ENCODE measurements around the gene KLHL2. TPM values are rescaled to one million over a fixed set of nuclear protein-coding genes. Genes with fewer than 3 reads are reported as not detected.
"Not testable (repeated sequence)": the region's sequence is repeated elsewhere in the genome, so short reads cannot be mapped to it uniquely, and the experiment has no call there.

Gene KLHL2
- total and polyA plus RNA-seq, 9 of the 15 experiments (the other 6 are each of a cell fraction or from before 2014, with no cell fraction given): 2.5 to 11.3 (median 6.1) TPM

DNA sequence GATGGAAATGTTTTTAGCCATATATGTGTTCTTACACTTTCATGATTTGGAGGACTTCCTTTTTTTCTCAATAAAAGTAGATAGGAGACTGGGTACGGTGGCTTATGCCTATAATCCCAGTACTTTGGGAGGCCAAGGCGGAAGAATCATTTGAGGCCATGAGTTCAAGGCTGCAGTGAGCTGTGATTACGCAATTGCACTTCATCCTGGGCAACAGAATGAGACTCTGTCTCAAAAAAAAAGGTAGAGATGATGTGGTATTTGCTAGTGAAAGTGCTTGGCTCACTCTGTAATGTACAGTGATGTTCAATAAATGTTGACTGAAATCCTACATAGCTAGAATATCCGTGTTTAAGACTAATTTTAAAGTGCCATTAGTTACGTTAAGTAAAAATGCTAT is 27.4 kb downstream of the KLHL2 start:
- H3K27ac ChIP-seq (ENCODE audit: extremely low read depth, low read depth, low read length): no peak overlapping the region
- no peak for FAIRE-seq
- TF ChIP-seq ZBTB17 (CRISPR knock-in tag; IDR thresholded peaks at IDR 0.05) (no peak), CEBPB (tag; IDR thresholded peaks at IDR 0.05) (peak; percentile 88), SAFB2 (IDR thresholded peaks at IDR 0.05; ENCODE audit: borderline replicate concordance, low read depth, low read length, severe bottlenecking) (no peak), TCF3 (CRISPR knock-in tag; IDR thresholded peaks at IDR 0.05) (no peak), CEBPG (CRISPR knock-in tag; IDR thresholded peaks at IDR 0.05) (no peak), CEBPG (tag; conservative IDR thresholded peaks at IDR 0.05 in 1 of 2, IDR thresholded peaks at IDR 0.05 in 1 of 2) (peak; percentile 36 to 82; a peak in 3 of 4 replicates)
- H4K20me1 ChIP-seq (replicated peaks; ENCODE audit: control insufficient read depth, insufficient read depth, low read length): no peaks in the 10 kb centered on the region
- POLR2A ChIA-PET: interaction anchor here (1.0 kb wide), 1 partner anchor 27 kb away, joined by 4 read pairs; no protein-coding TSS in a partner anchor
- H3K9me1 ChIP-seq (ENCODE audit: control insufficient read depth, insufficient read depth, low read length): no peaks in the 10 kb centered on the region
- H3K79me2 ChIP-seq (ENCODE audit: control insufficient read depth, insufficient read depth, low read length): no peaks in the 10 kb centered on the region
- H3K36me3 ChIP-seq (ENCODE audit: control insufficient read depth, insufficient read depth, low read length): no peaks in the 10 kb centered on the region
- BruUV-seq (replicated peaks): no TSS peak
- 82% methylated on average over 5 of the region's 5 CpGs for WGBS (ENCODE audit: insufficient coverage, low coverage, missing lambda C conversion rate)
- H3K4me3 ChIP-seq: no peak overlapping the region
- no peak for DNase-seq (ENCODE audit: extremely low read depth in 1 of 4, low spot score in 3 of 4)
- in situ Hi-C loops (cut with MboI) (no loop called here), intact Hi-C loops (cut with micrococcal nuclease) (no loop called here)
- CTCF ChIA-PET (ENCODE audit: low intra/inter-chr PET ratio): no interaction called here
- H3K9me3 ChIP-seq (replicated peaks; ENCODE audit: control insufficient read depth, insufficient read depth, low read depth, low read length): no peaks in the 10 kb centered on the region
- no peak for ATAC-seq
- no peaks in the 10 kb centered on the region for H3K4me1 ChIP-seq (replicated peaks in 1 of 2; ENCODE audit: control insufficient read depth in 2 of 2, insufficient read depth in 2 of 2, low read length in 2 of 2)
- H3K9ac ChIP-seq (ENCODE audit: insufficient read depth in 1 of 2, low read depth in 2 of 2, low read length in 2 of 2): no peak overlapping the region
- H3K27me3 ChIP-seq (ENCODE audit: control insufficient read depth in 2 of 2, insufficient read depth in 2 of 2, low read length in 2 of 2): no peaks in the 10 kb centered on the region
- no peak overlapping the region for H3K4me2 ChIP-seq (ENCODE audit: insufficient read depth, low read length)
- H2AFZ ChIP-seq (ENCODE audit: low read depth, low read length): no peak overlapping the region

DNA sequence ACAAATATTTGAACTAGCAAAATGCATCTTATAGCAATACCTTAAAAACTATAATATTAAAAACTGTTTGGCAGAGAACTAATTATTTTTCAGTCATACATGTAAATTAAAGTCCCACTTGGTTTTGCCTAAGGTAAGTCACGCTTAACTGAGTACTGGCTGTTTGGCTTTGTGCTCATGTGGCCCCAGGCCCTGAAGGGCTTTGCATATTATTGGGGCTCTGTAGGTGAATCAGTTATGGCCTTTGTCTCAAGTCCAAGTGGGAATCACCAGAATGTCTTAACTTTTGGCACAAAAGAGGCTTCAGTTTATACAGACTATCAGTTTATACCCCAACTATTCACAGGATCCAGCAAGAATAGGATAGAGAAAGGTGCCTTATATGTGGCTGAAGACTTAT is 29.5 kb downstream of the KLHL2 start:
- DNase-seq (ENCODE audit: extremely low read depth in 1 of 4, low spot score in 3 of 4); ATAC-seq; H2AFZ ChIP-seq (ENCODE audit: low read depth, low read length); H3K9me3 ChIP-seq (replicated peaks; ENCODE audit: control insufficient read depth, insufficient read depth, low read depth, low read length); H3K27me3 ChIP-seq (ENCODE audit: control insufficient read depth in 2 of 2, insufficient read depth in 2 of 2, low read length in 2 of 2); BruUV-seq (replicated peaks); FAIRE-seq; H3K9me1 ChIP-seq (ENCODE audit: control insufficient read depth, insufficient read depth, low read length); H3K9ac ChIP-seq (ENCODE audit: insufficient read depth in 1 of 2, low read depth in 2 of 2, low read length in 2 of 2); H3K36me3 ChIP-seq (ENCODE audit: control insufficient read depth, insufficient read depth, low read length); H3K79me2 ChIP-seq (ENCODE audit: control insufficient read depth, insufficient read depth, low read length); H3K4me1 ChIP-seq (replicated peaks in 1 of 2; ENCODE audit: control insufficient read depth in 2 of 2, insufficient read depth in 2 of 2, low read length in 2 of 2); POLR2A ChIA-PET; H3K4me3 ChIP-seq; H3K27ac ChIP-seq (ENCODE audit: extremely low read depth, low read depth, low read length); in situ Hi-C loops (cut with MboI); intact Hi-C loops (cut with micrococcal nuclease); CTCF ChIA-PET (ENCODE audit: low intra/inter-chr PET ratio); H3K4me2 ChIP-seq (ENCODE audit: insufficient read depth, low read length); H4K20me1 ChIP-seq (replicated peaks; ENCODE audit: control insufficient read depth, insufficient read depth, low read length): not testable (repeated sequence)
- WGBS (ENCODE audit: insufficient coverage, low coverage, missing lambda C conversion rate): no CpG with 5 or more reads among the region's 1 CpG

- H3K4me2 ChIP-seq (ENCODE audit: insufficient read depth, low read length); H3K27ac ChIP-seq (ENCODE audit: extremely low read depth, low read depth, low read length); BruUV-seq (replicated peaks); H3K4me1 ChIP-seq (replicated peaks in 1 of 2; ENCODE audit: control insufficient read depth in 2 of 2, insufficient read depth in 2 of 2, low read length in 2 of 2); in situ Hi-C loops (cut with MboI); DNase-seq (ENCODE audit: extremely low read depth in 1 of 4, low spot score in 3 of 4); H3K9me1 ChIP-seq (ENCODE audit: control insufficient read depth, insufficient read depth, low read length); H3K9me3 ChIP-seq (replicated peaks; ENCODE audit: control insufficient read depth, insufficient read depth, low read depth, low read length); POLR2A ChIA-PET; H3K27me3 ChIP-seq (ENCODE audit: control insufficient read depth in 2 of 2, insufficient read depth in 2 of 2, low read length in 2 of 2); ATAC-seq; FAIRE-seq; intact Hi-C loops (cut with micrococcal nuclease); H3K36me3 ChIP-seq (ENCODE audit: control insufficient read depth, insufficient read depth, low read length); H3K79me2 ChIP-seq (ENCODE audit: control insufficient read depth, insufficient read depth, low read length); CTCF ChIA-PET (ENCODE audit: low intra/inter-chr PET ratio); H4K20me1 ChIP-seq (replicated peaks; ENCODE audit: control insufficient read depth, insufficient read depth, low read length); H2AFZ ChIP-seq (ENCODE audit: low read depth, low read length); H3K9ac ChIP-seq (ENCODE audit: insufficient read depth in 1 of 2, low read depth in 2 of 2, low read length in 2 of 2); H3K4me3 ChIP-seq: not testable (repeated sequence)
- WGBS (ENCODE audit: insufficient coverage, low coverage, missing lambda C conversion rate): 42% methylated on average over 4 of the region's 5 CpGs
Measured at GRCh38 chr4:165238041-165238640, 30.8 kb downstream of the KLHL2 start.
